Ovary (tissue), 9 donors: Measurements from ENCODE around the gene EPHA10. TPM values are rescaled to one million over a fixed set of nuclear protein-coding genes. Genes with fewer than 3 reads are reported as not detected.

Experiments used
- DNase-seq, 5 donors: peaks; one replicate each; pipeline ENCODE4 v3.0.0-alpha.2; 2019 to 2020
- H3K27ac ChIP-seq, 2 donors: fragments of 200-600 bp; one replicate each; pipeline versions ENCODE4 v1.5.1 to v1.8.0; 2019 to 2022
- H3K27me3 ChIP-seq: fragments of 200-600 bp; one replicate; pipeline ENCODE4 v1.8.0; 2022
- H3K36me3 ChIP-seq: fragments of 200-600 bp; sonication (generic); one replicate; pipeline ENCODE4 v1.5.1; 2019
- H3K4me1 ChIP-seq: one replicate; pipeline ENCODE4 v1.8.1; 2013; ENCODE audit warnings: mild to moderate bottlenecking, moderate library complexity; ENCODE audit not compliant: insufficient read depth
- H3K4me3 ChIP-seq: fragments of 200-600 bp; sonication (generic); one replicate; pipeline ENCODE4 v1.5.1; 2017
- H3K9me3 ChIP-seq, 2 donors: fragments of 200-600 bp in 1 of 2; sonication (generic) in 1 of 2; one replicate each; pipeline versions ENCODE4 v1.5.1 to v1.8.1; 2013 to 2019; ENCODE audit warnings: mild to moderate bottlenecking in 1 of 2, moderate library complexity in 1 of 2
- EP300 ChIP-seq: sonication (generic); formaldehyde crosslinking; IDR thresholded peaks from one replicate; pipeline ENCODE4 v1.6.1; 2017; ENCODE audit warnings: antibody characterized with exemption
- POLR2A ChIP-seq: fragments of 450-650 bp; IDR thresholded peaks from one replicate; pipeline ENCODE4 v1.6.1; 2017; ENCODE audit warnings: antibody characterized with exemption, mild to moderate bottlenecking, moderate library complexity
- WGBS, 3 donors: extraction: QIAGEN DNeasy Blood & Tissue Kit in 1 of 3; methylation state at CpG; one replicate each; pipeline versions ENCODE4 v1.1.5 to v1.1.7; 2013 to 2017; 5-methylcytosine and 5-hydroxymethylcytosine counted together
- intact Hi-C, 4 donors: fragments of 100-400 bp; cut with DNase I; formaldehyde crosslinking; loops; one replicate each; pipeline versions ENCODE4 v1.11.0 to v1.15.1; 2022 to 2023
- polyA plus RNA-seq, 2 donors: library from polyadenylated mRNA; stranded (reverse); fragments of 200-250 nt in 1 of 2; fragments of 350-450 nt in 1 of 2; fragmentation: Illumina TruSeq in 1 of 2; extraction: RNeasy Lipid Tissue Mini Kit (QIAGEN cat#74804) in 1 of 2; gene quantifications; one replicate each; pipeline ENCODE4 v1.2.3, GENCODE V29; 2013 to 2014
- small RNA-seq: library from RNA; depleted of rRNA; stranded (forward); fragments of <200 nt; gene quantifications from one replicate; pipeline ENCODE3, GENCODE V24; 2016
- total RNA-seq, 7 donors: library from RNA; depleted of rRNA in 2 of 7; stranded (reverse); fragments of >200 nt in 2 of 7; fragmentation: NEBNext Ultra II Directional in 3 of 7; extraction: Animal tissue kit (Norgen Biotek cat#: 25700) in 3 of 7; gene quantifications; one replicate each; pipeline versions ENCODE4 v1.1.0 to v1.2.4, GENCODE V29; 2016 to 2023
- TF ChIP-seq, protein P1 (sequence below), 3 donors: fragments of 450-650 bp in 2 of 3; fragments of 200-600 bp in 1 of 3; IDR thresholded peaks; one replicate each; pipeline versions ENCODE4 v1.5.1 to v1.8.0; 2016 to 2022; ENCODE audit warnings: antibody characterized with exemption in 3 of 3, mild to moderate bottlenecking in 1 of 3
- donor health status: DM: no; HTN: no; CAD: no; lungs with moderate emphysema.
- donor health status: DM: no; HTN: no; CAD: no.
- donor health status: Bipolar disorder and iron deficiency.
- donor health status: DM: yes; HTN: yes; CAD: no.
- donor health status: DM: no; HTN: no; CAD: no.
- donor health status: DM: yes; HTN: yes; CAD: no.

Gene EPHA10
- total and polyA plus RNA-seq, 9 donors: 0.02 to 0.69 (median 0.30) TPM; not detected in 3

DNA sequence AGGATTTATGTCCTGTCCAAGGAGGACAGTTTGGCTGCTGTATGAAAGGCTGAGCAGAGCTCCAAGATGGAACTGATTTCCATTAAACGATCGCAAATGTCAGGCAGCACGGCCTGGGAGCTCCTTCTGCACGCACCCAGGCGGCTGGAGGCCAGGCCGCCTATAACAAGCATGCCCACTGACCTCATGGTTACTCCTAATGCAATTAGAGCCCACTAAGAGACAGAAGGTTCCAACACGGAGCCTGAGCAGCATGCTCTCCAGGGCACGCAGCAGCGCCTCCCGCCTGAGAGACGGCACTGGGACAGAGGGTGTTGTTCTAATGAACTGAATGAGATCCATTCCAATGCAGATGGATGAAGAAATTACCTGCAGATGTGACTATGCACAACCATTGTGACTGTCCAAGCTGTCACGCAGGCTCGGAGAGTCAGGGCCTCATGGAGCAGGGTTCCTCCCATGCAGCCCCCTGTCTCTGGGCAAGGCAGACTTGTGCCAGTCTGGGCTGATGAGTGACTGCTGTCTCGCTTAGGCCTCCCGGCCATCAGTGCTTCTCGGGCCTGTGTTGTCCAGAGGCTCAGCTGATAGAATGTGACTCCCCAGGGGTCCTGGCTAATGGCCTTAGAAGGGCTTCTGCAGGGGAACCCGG is 97.8 kb downstream of the EPHA10 start:
- DNase-seq: no peak
- Histone ChIP-seq H3K9me3 (no peaks in the 10 kb centered on the region), H3K4me1 (no peaks in the 10 kb centered on the region), H3K27me3 (no peaks in the 10 kb centered on the region), H3K27ac (no peak overlapping the region), H3K36me3 (no peaks in the 10 kb centered on the region), H3K4me3 (no peak overlapping the region)
- WGBS, 3 donors: 51 to 67% (median 55%) methylated on average over 16 to 17 of the region's 17 CpGs
- TF ChIP-seq EP300: no peak
- TF ChIP-seq, protein P1, sequence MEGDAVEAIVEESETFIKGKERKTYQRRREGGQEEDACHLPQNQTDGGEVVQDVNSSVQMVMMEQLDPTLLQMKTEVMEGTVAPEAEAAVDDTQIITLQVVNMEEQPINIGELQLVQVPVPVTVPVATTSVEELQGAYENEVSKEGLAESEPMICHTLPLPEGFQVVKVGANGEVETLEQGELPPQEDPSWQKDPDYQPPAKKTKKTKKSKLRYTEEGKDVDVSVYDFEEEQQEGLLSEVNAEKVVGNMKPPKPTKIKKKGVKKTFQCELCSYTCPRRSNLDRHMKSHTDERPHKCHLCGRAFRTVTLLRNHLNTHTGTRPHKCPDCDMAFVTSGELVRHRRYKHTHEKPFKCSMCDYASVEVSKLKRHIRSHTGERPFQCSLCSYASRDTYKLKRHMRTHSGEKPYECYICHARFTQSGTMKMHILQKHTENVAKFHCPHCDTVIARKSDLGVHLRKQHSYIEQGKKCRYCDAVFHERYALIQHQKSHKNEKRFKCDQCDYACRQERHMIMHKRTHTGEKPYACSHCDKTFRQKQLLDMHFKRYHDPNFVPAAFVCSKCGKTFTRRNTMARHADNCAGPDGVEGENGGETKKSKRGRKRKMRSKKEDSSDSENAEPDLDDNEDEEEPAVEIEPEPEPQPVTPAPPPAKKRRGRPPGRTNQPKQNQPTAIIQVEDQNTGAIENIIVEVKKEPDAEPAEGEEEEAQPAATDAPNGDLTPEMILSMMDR (IDR thresholded peaks at IDR 0.05): no peak
- TF ChIP-seq POLR2A: no peak
- intact Hi-C loops: no loop called here

GRCh38 chr1:37666241-37666867 is 98.6 kb downstream of the EPHA10 start:
- TF ChIP-seq POLR2A (no peak), EP300 (no peak)
- TF ChIP-seq, protein P1 (IDR thresholded peaks at IDR 0.05): no peak
- intact Hi-C loops: no loop called here
- H3K27me3 ChIP-seq: no peaks in the 10 kb centered on the region
- 65 to 83% (median 80%) methylated on average over 11 of the region's 11 CpGs for WGBS, 3 donors
- no peak overlapping the region for H3K27ac ChIP-seq
- no peak for DNase-seq
- no peak overlapping the region for H3K4me3 ChIP-seq
- no peaks in the 10 kb centered on the region for H3K9me3 ChIP-seq
- no peaks in the 10 kb centered on the region for H3K4me1 ChIP-seq
- H3K36me3 ChIP-seq: no peaks in the 10 kb centered on the region

Small RNA genes lying within 50 kb of the gene (small RNA-seq; reads per million reads assigned to genes)
- not detected for gene RF00019

Other genes starting within 250 kb of the EPHA10 start
- gene SNIP1, start 210.8 kb downstream of the EPHA10 start, total RNA-seq: 10 to 100 TPM in 5 of 7 donors, 1 to 10 TPM in 2; 8.3 to 21.4 (median 16.5) TPM
- gene SNIP1, start 210.8 kb downstream of the EPHA10 start, polyA plus RNA-seq: 10 to 100 TPM in 1 of 2 donors, 1 to 10 TPM in 1; 6.5 to 16.6 TPM
- gene DNALI1, start 208.2 kb downstream of the EPHA10 start, total RNA-seq: 10 to 100 TPM; 13.0 to 37.6 (median 17.8) TPM
- gene DNALI1, start 208.2 kb downstream of the EPHA10 start, polyA plus RNA-seq: 10 to 100 TPM; 16.4 to 22.4 TPM
- gene GNL2, start 169.2 kb downstream of the EPHA10 start, total RNA-seq: 10 to 100 TPM; 26.6 to 43.0 (median 31.7) TPM
- 10 to 100 TPM; 22.3 to 44.5 TPM for gene GNL2, start 169.2 kb downstream of the EPHA10 start, polyA plus RNA-seq
- gene RSPO1, start 130.2 kb downstream of the EPHA10 start, total RNA-seq: 10 to 100 TPM in 3 of 7 donors, 1 to 10 TPM in 3, under 1 TPM in 1; 0.23 to 21.4 (median 7.5) TPM
- gene RSPO1, start 130.2 kb downstream of the EPHA10 start, polyA plus RNA-seq: 1 to 10 TPM in 1 of 2 donors, under 1 TPM in 1; 0.35 to 3.3 TPM
- gene CDCA8, start 72.6 kb downstream of the EPHA10 start, total RNA-seq: 1 to 10 TPM in 2 of 7 donors, under 1 TPM in 5; 0.11 to 1.3 (median 0.42) TPM
- 1 to 10 TPM in 1 of 2 donors, under 1 TPM in 1; 0.84 to 1.9 TPM for gene CDCA8, start 72.6 kb downstream of the EPHA10 start, polyA plus RNA-seq
- gene MANEAL, start 28.7 kb upstream of the EPHA10 start, total RNA-seq: 1 to 10 TPM in 5 of 7 donors, under 1 TPM in 1, not detected in 1; 0.66 to 2.2 (median 1.7) TPM
- 1 to 10 TPM in 1 of 2 donors, under 1 TPM in 1; 0.99 to 3.7 TPM for gene MANEAL, start 28.7 kb upstream of the EPHA10 start, polyA plus RNA-seq
- gene C1orf122, start 42.7 kb upstream of the EPHA10 start, total RNA-seq: 10 to 100 TPM; 24.5 to 56.2 (median 32.5) TPM
- 10 to 100 TPM; 10.3 to 23.7 TPM for gene C1orf122, start 42.7 kb upstream of the EPHA10 start, polyA plus RNA-seq
- 10 to 100 TPM in 4 of 7 donors, 1 to 10 TPM in 3; 7.2 to 15.0 (median 11.0) TPM for gene YRDC, start 43.1 kb upstream of the EPHA10 start, total RNA-seq
- gene YRDC, start 43.1 kb upstream of the EPHA10 start, polyA plus RNA-seq: 1 to 10 TPM; 9.3 to 9.5 TPM
- 10 to 100 TPM in 5 of 7 donors, 1 to 10 TPM in 2; 3.4 to 29.1 (median 21.9) TPM for gene MTF1, start 94.5 kb upstream of the EPHA10 start, total RNA-seq
- gene MTF1, start 94.5 kb upstream of the EPHA10 start, polyA plus RNA-seq: 1 to 10 TPM; 4.5 to 9.6 TPM
- gene INPP5B, start 181.9 kb upstream of the EPHA10 start, total RNA-seq: 10 to 100 TPM; 23.2 to 68.5 (median 33.7) TPM
- 10 to 100 TPM; 23.2 to 30.3 TPM for gene INPP5B, start 181.9 kb upstream of the EPHA10 start, polyA plus RNA-seq
- 10 to 100 TPM; 29.0 to 62.5 (median 44.3) TPM for gene SF3A3, start 224.9 kb upstream of the EPHA10 start, total RNA-seq
- 100 to 1,000 TPM in 1 of 2 donors, 10 to 100 TPM in 1; 27.4 to 110 TPM for gene SF3A3, start 224.9 kb upstream of the EPHA10 start, polyA plus RNA-seq
- gene FHL3, start 240.4 kb upstream of the EPHA10 start, total RNA-seq: 10 to 100 TPM; 19.4 to 63.3 (median 40.4) TPM
- 10 to 100 TPM; 13.9 to 28.8 TPM for gene FHL3, start 240.4 kb upstream of the EPHA10 start, polyA plus RNA-seq
- gene UTP11, start 247.6 kb upstream of the EPHA10 start, total RNA-seq: 10 to 100 TPM; 17.4 to 38.5 (median 29.7) TPM
- 10 to 100 TPM; 20.9 to 35.1 TPM for gene UTP11, start 247.6 kb upstream of the EPHA10 start, polyA plus RNA-seq